Measurements from ENCODE around the gene TNNI3K.

GRCh38 chr1:74534241-74534640 lies 299.1 kb downstream of the TNNI3K start:
- no peak for TF ChIP-seq HNRNPH1 (optimal IDR thresholded peaks at IDR 0.05; ENCODE audit: low read depth, low read length)
- TF ChIP-seq ETS1 (conservative IDR thresholded peaks at IDR 0.05; ENCODE audit: control insufficient read depth, low read depth, low read length), result no peak
- no peak for TF ChIP-seq SMAD4 (CRISPR knock-in tag; conservative IDR thresholded peaks at IDR 0.05)
- TF ChIP-seq CTCF (IDR thresholded peaks at IDR 0.05 in 2 of 3, conservative IDR thresholded peaks at IDR 0.05 in 1 of 3; ENCODE audit: insufficient read depth in 2 of 3, low read depth in 1 of 3, low read length in 3 of 3), result no peak
- no peak for TF ChIP-seq TAF1 (IDR thresholded peaks at IDR 0.05; ENCODE audit: control insufficient read depth, extremely low read depth, insufficient read depth, low read length, severe bottlenecking)
- no peak for TF ChIP-seq RAD21 (CRISPR knock-in tag; conservative IDR thresholded peaks at IDR 0.05 in 1 of 2, IDR thresholded peaks at IDR 0.05 in 1 of 2)

Data from K562 (cell line).